HepG2 (cell line): ENCODE measurements around the gene MSH3. TPM values are rescaled to one million over a fixed set of nuclear protein-coding genes. Genes with fewer than 3 reads are reported as not detected.

Experiments
- ATAC-seq: fragments of 200-7000 bp; cut with Tn5 transposase; 3 replicates; pipeline ENCODE4 v1.9.1; 2020; ENCODE audit warnings: mild to moderate bottlenecking, moderate library complexity
- BruUV-seq: library from RNA; stranded (reverse); fragments of 400-500 nt; replicated peaks from 2 replicates; lab custom pipeline; 2021; lab: Mats Ljungman, UMichigan
- CTCF ChIA-PET: fragments of 300-600 bp; formaldehyde crosslinking; extraction: SDS; loops from one replicate; lab custom pipeline; 2021; ENCODE audit warnings: low total read pairs, inconsistent platforms, low intra/inter-chr PET ratio; lab: Yijun Ruan, JAX
- POLR2A ChIA-PET: fragments of 350-600 bp; sonication (Branson Sonifier 250); formaldehyde crosslinking; loops from one replicate; lab custom pipeline; 2020; ENCODE audit warnings: antibody characterized with exemption, inconsistent platforms; lab: Yijun Ruan, JAX
- DNase-seq: peaks from one replicate; pipeline ENCODE4 v3.0.0-alpha.2; 2015; ENCODE audit warnings: low spot score
- FAIRE-seq: peaks from 3 replicates; lab custom pipeline; 2011; peaks lifted over from hg19 to GRCh38; lab: Jason Lieb, UNC
- H2AFZ ChIP-seq: one replicate; pipeline ENCODE4 v1.6.1; 2011; ENCODE audit warnings: low read length, inconsistent platforms
- H3K27ac ChIP-seq: fragments of 300-600 bp; 3 replicates; pipeline ENCODE4 v1.8.0; 2011; ENCODE audit warnings: mixed run types, mild to moderate bottlenecking, mixed read lengths, low read length, inconsistent platforms; ENCODE audit not compliant: insufficient read depth; ENCODE audit errors: extremely low read length
- H3K27me3 ChIP-seq, 2 experiments: fragments of 200-600 bp in 1 of 2; 2 replicates in 1 of 2; 3 replicates in 1 of 2; pipeline versions ENCODE4 v1.6.0 to v1.8.0; 2011; ENCODE audit warnings: low read length in 2 of 2, mild to moderate bottlenecking in 2 of 2, moderate library complexity in 2 of 2, inconsistent platforms in 1 of 2; ENCODE audit not compliant: insufficient read depth in 2 of 2, control insufficient read depth in 1 of 2
- H3K36me3 ChIP-seq, 2 experiments: fragments of 200-600 bp in 1 of 2; replicated peaks in 1 of 2; 2 replicates in 1 of 2; 3 replicates in 1 of 2; pipeline versions ENCODE4 v1.5.1 to v1.8.0; 2011; ENCODE audit warnings: low read length in 2 of 2, inconsistent platforms in 1 of 2; ENCODE audit not compliant: insufficient read depth in 2 of 2, control insufficient read depth in 1 of 2
- H3K4me1 ChIP-seq: 2 replicates; pipeline ENCODE4 v1.5.1; 2012; ENCODE audit warnings: low read length, inconsistent platforms; ENCODE audit not compliant: insufficient read depth
- H3K4me2 ChIP-seq: 2 replicates; pipeline ENCODE4 v1.6.0; 2011; ENCODE audit warnings: low read depth, low read length, inconsistent platforms
- H3K4me3 ChIP-seq, 3 experiments: fragments of 200-600 bp in 1 of 3; sonication (generic), shearing (Covaris generic) in 1 of 3; replicated peaks in 1 of 3; 2 replicates each; pipeline ENCODE4 v1.5.1; 2011 to 2016; ENCODE audit warnings: low read length in 3 of 3, inconsistent platforms in 2 of 3, low read depth in 2 of 3, mild to moderate bottlenecking in 2 of 3, control low read depth in 1 of 3, mixed read lengths in 1 of 3; ENCODE audit not compliant: insufficient read depth in 1 of 3
- H3K79me2 ChIP-seq: one replicate; pipeline ENCODE4 v1.6.1; 2011; ENCODE audit warnings: low read length, inconsistent platforms; ENCODE audit not compliant: insufficient read depth
- H3K9ac ChIP-seq: 2 replicates; pipeline ENCODE4 v1.6.0; 2011; ENCODE audit warnings: mild to moderate bottlenecking, low read depth, low read length, inconsistent platforms; ENCODE audit not compliant: insufficient read depth
- H3K9me3 ChIP-seq: 2 replicates; pipeline ENCODE4 v1.5.1; 2012; ENCODE audit warnings: mild to moderate bottlenecking, low read length
- H4K20me1 ChIP-seq: 2 replicates; pipeline ENCODE4 v1.6.0; 2011; ENCODE audit warnings: inconsistent platforms, mild to moderate bottlenecking, low read length, moderate library complexity; ENCODE audit not compliant: insufficient read depth
- CEBPB ChIP-seq: IDR thresholded peaks from 2 replicates; pipeline ENCODE4 v1.6.1; 2011; ENCODE audit warnings: low read depth, low read length, improper control_type of control experiment, borderline replicate concordance
- DPF2 ChIP-seq: sonication (generic); formaldehyde crosslinking; IDR thresholded peaks from 2 replicates; pipeline ENCODE4 v1.4.0; 2020; ENCODE audit warnings: mild to moderate bottlenecking, low read depth, missing genetic modification reagents, borderline replicate concordance
- KDM1A ChIP-seq: IDR thresholded peaks from 2 replicates; pipeline ENCODE4 v1.6.1; 2016; ENCODE audit warnings: missing compliant biosample characterization
- NFRKB ChIP-seq: fragments of 450-650 bp; IDR thresholded peaks from 2 replicates; pipeline ENCODE4 v1.6.1; 2017
- POLR2G ChIP-seq: fragments of 200-400 bp; formaldehyde crosslinking; IDR thresholded peaks from 2 replicates; pipeline ENCODE4 v1.6.1; 2018; ENCODE audit warnings: mild to moderate bottlenecking, low read depth, low read length, moderate library complexity
- SIN3B ChIP-seq: fragments of 150-350 bp; IDR thresholded peaks from 2 replicates; pipeline ENCODE4 v1.6.1; 2014; ENCODE audit warnings: low read length
- SP4 ChIP-seq: sonication (generic); formaldehyde crosslinking; IDR thresholded peaks from 2 replicates; pipeline ENCODE4 v1.8.1; 2023; ENCODE audit warnings: mild to moderate bottlenecking, missing genetic modification reagents
- SRSF9 ChIP-seq: fragments of 200-400 bp; formaldehyde crosslinking; IDR thresholded peaks from 2 replicates; pipeline ENCODE4 v1.6.1; 2018; ENCODE audit warnings: borderline replicate concordance, mild to moderate bottlenecking, low read depth, low read length; ENCODE audit not compliant: insufficient read depth, poor library complexity, severe bottlenecking
- ZNF143 ChIP-seq: sonication (generic); formaldehyde crosslinking; IDR thresholded peaks from 2 replicates; pipeline ENCODE4 v1.4.0; 2020; ENCODE audit warnings: missing genetic modification reagents
- ZNF883 ChIP-seq: sonication (generic); formaldehyde crosslinking; IDR thresholded peaks from 2 replicates; pipeline ENCODE4 v1.5.1; 2020; ENCODE audit warnings: mild to moderate bottlenecking, missing genetic modification reagents; ENCODE audit errors: not compliant biosample characterization
- WGBS: methylation state at CpG from one replicate; pipeline ENCODE4 v1.1.6; 2017; ENCODE audit warnings: low lambda C conversion rate; 5-methylcytosine and 5-hydroxymethylcytosine counted together
- in situ Hi-C: cut with HindIII; loops from 2 replicates; pipeline ENCODE4 v1.10.0; 2017; ENCODE audit warnings: low pct_unique_long_range_greater_than_20kb; ENCODE audit not compliant: extremely low pct_ligation_motif_present
- intact Hi-C: fragments of 100-400 bp; cut with micrococcal nuclease; formaldehyde crosslinking; loops from one replicate; pipeline ENCODE4 v1.10.0; 2022; ENCODE audit not compliant: unreplicated experiment
- polyA plus RNA-seq, 8 experiments: library from polyadenylated mRNA; depleted of rRNA in 3 of 8; stranded (reverse) in 7 of 8; unstranded in 1 of 8; fragments of >200 nt; fragmentation: Illumina TruSeq in 4 of 8; extraction: Trizol in 4 of 8; gene quantifications; 2 replicates each; pipeline versions ENCODE4 v1.2.1 to v1.2.3, GENCODE V29; 2011 to 2016; ENCODE audit warnings: low read depth in 4 of 8, missing spikeins in 1 of 8, mixed read lengths in 1 of 8; ENCODE audit not compliant: insufficient read depth in 1 of 8
- total RNA-seq, 5 experiments: library from RNA; depleted of rRNA; stranded (reverse); fragments of >200 nt; fragmentation: Illumina TruSeq; extraction: Trizol; gene quantifications; 2 replicates each; pipeline ENCODE4 v1.2.3, GENCODE V29; 2016; ENCODE audit warnings: low read depth in 1 of 5
- TF ChIP-seq, protein P1 (sequence below): sonication (generic); formaldehyde crosslinking; IDR thresholded peaks from 2 replicates; pipeline ENCODE4 v1.4.0; 2020; ENCODE audit warnings: missing genetic modification reagents
- TF ChIP-seq, protein P2 (sequence below): sonication (generic); formaldehyde crosslinking; IDR thresholded peaks from 2 replicates; pipeline ENCODE4 v1.8.1; 2023; ENCODE audit warnings: missing genetic modification reagents, mild to moderate bottlenecking, borderline replicate concordance
- TF ChIP-seq, protein P3 (sequence below): sonication (generic); formaldehyde crosslinking; IDR thresholded peaks from 2 replicates; pipeline ENCODE4 v1.8.0; 2022; ENCODE audit warnings: mild to moderate bottlenecking, missing genetic modification reagents, moderate library complexity

MSH3 gene
- total and polyA plus RNA-seq, 2 of the 13 experiments (the other 11 are each of a cell fraction or from before 2014, with no cell fraction given) = 4.0 to 16.4 TPM

DNA sequence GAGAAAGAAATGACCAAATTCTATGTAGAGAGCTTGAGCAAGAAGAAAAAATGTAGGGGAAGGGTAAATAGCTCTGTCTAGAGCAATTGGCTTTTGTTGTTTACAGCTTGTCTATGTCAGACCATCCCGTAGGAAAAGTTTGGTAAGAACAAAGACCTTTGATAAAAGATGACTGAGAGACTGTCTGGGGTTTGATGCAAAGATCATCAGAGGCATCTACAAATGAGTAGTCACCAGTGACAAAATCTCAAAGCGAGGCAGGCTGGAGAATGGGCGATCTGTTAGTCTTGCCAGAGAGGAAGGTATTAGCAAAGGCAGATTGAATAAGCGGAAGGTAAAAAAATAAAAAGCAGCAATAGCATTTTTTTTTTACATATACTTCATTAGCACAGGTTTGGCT, 180.7 kb downstream of the MSH3 start:
- H3K4me1 ChIP-seq = no peaks in the 10 kb centered on the region

More for the DNA sequence above, 180.7 kb downstream of the MSH3 start:
- BruUV-seq = no TSS peak
- intact Hi-C loops (no loop called here), in situ Hi-C loops (no loop called here)
- Histone ChIP-seq H3K79me2 (no peaks in the 10 kb centered on the region), H4K20me1 (no peaks in the 10 kb centered on the region), H3K4me3 (no peak overlapping the region), H3K36me3 (no peaks in the 10 kb centered on the region), H2AFZ (no peak overlapping the region), H3K9me3 (no peaks in the 10 kb centered on the region), H3K9ac (no peak overlapping the region), H3K4me2 (no peak overlapping the region), H3K27me3 (no peaks in the 10 kb centered on the region), H3K27ac (no peak overlapping the region)
- FAIRE-seq (no peak), DNase-seq (no peak), ATAC-seq (no peak)
- no peak for TF ChIP-seq SRSF9
- TF ChIP-seq SP4 (CRISPR knock-in tag) = no peak
- TF ChIP-seq, protein P1, sequence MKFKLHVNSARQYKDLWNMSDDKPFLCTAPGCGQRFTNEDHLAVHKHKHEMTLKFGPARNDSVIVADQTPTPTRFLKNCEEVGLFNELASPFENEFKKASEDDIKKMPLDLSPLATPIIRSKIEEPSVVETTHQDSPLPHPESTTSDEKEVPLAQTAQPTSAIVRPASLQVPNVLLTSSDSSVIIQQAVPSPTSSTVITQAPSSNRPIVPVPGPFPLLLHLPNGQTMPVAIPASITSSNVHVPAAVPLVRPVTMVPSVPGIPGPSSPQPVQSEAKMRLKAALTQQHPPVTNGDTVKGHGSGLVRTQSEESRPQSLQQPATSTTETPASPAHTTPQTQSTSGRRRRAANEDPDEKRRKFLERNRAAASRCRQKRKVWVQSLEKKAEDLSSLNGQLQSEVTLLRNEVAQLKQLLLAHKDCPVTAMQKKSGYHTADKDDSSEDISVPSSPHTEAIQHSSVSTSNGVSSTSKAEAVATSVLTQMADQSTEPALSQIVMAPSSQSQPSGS (CRISPR knock-in tag) = no peak
- TF ChIP-seq ZNF883 (CRISPR knock-in tag) = no peak
- no peak for TF ChIP-seq SIN3B
- no peak for TF ChIP-seq ZNF143 (CRISPR knock-in tag)
- TF ChIP-seq, protein P2, sequence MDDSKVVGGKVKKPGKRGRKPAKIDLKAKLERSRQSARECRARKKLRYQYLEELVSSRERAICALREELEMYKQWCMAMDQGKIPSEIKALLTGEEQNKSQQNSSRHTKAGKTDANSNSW (CRISPR knock-in tag) = no peak
- TF ChIP-seq NFRKB = no peak
- TF ChIP-seq POLR2G = no peak
- no peak for TF ChIP-seq KDM1A (CRISPR knock-in tag)
- TF ChIP-seq, protein P3, sequence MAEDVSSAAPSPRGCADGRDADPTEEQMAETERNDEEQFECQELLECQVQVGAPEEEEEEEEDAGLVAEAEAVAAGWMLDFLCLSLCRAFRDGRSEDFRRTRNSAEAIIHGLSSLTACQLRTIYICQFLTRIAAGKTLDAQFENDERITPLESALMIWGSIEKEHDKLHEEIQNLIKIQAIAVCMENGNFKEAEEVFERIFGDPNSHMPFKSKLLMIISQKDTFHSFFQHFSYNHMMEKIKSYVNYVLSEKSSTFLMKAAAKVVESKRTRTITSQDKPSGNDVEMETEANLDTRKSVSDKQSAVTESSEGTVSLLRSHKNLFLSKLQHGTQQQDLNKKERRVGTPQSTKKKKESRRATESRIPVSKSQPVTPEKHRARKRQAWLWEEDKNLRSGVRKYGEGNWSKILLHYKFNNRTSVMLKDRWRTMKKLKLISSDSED (CRISPR knock-in tag) = no peak
- no peak for TF ChIP-seq CEBPB
- TF ChIP-seq DPF2 (CRISPR knock-in tag) = no peak
- WGBS = 92% methylated on average over 4 of the region's 4 CpGs
- ChIA-PET POLR2A (no interaction called here), CTCF (no interaction called here)
